BLaER1 treated with 17β-estradiol and CSF1 and Interleukin-3, amounts not matched to agents 10 nM and 100 nM (cell line): ENCODE data around the gene THRB.

ENCODE experiments used
- H3K27ac ChIP-seq, 11 experiments: shearing (Covaris generic); formaldehyde crosslinking; 2 replicates each; pipeline ENCODE4 v1.8.1; 2022
- H3K27me3 ChIP-seq, 11 experiments: shearing (Covaris generic); formaldehyde crosslinking; 2 replicates each; pipeline ENCODE4 v1.8.1; 2022
- H3K36me3 ChIP-seq, 11 experiments: shearing (Covaris generic); formaldehyde crosslinking; 2 replicates each; pipeline ENCODE4 v1.8.1; 2022
- H3K4me1 ChIP-seq, 10 experiments: shearing (Covaris generic); formaldehyde crosslinking; 2 replicates each; pipeline ENCODE4 v1.8.1; 2022
- H3K4me2 ChIP-seq, 11 experiments: shearing (Covaris generic); formaldehyde crosslinking; 2 replicates each; pipeline ENCODE4 v1.8.1; 2022
- H3K4me3 ChIP-seq, 10 experiments: shearing (Covaris generic); formaldehyde crosslinking; 2 replicates each; pipeline ENCODE4 v1.8.1; 2022
- H3K9ac ChIP-seq, 11 experiments: shearing (Covaris generic); formaldehyde crosslinking; 2 replicates each; pipeline ENCODE4 v1.8.1; 2022
- H3K9me3 ChIP-seq, 11 experiments: shearing (Covaris generic); formaldehyde crosslinking; replicated peaks in 1 of 11; 2 replicates each; pipeline ENCODE4 v1.8.1; 2022
- H4K20me1 ChIP-seq, 11 experiments: shearing (Covaris generic); formaldehyde crosslinking; 2 replicates each; pipeline ENCODE4 v1.8.1; 2022
- Cebpa-rat ChIP-seq, 11 experiments: shearing (Covaris generic); IDR thresholded peaks; 2 replicates each; pipeline ENCODE4 v1.8.1; 2022

Gene THRB

GRCh38 chr3:24129549-24129948, 365.1 kb downstream of the THRB start:
- H3K9me3 ChIP-seq: peaks cover 0 to 11% (median 0%) of the 10 kb centered on the region in 11 experiments; a peak in 1 of 22 replicates
- H3K9ac ChIP-seq: no peak overlapping the region
- H3K4me1 ChIP-seq: 0 out of 20 replicates have a peak, but pooled peaks cover 0 to under 1% (median 0%) of the 10 kb centered on the region in 10 experiments
- no peaks in the 10 kb centered on the region for H3K36me3 ChIP-seq
- H4K20me1 ChIP-seq: no peaks in the 10 kb centered on the region
- no peak overlapping the region for H3K4me2 ChIP-seq
- no peak overlapping the region for H3K4me3 ChIP-seq
- H3K27me3 ChIP-seq: no peaks in the 10 kb centered on the region
- H3K27ac ChIP-seq: no peak overlapping the region
- TF ChIP-seq Cebpa-rat (IDR thresholded peaks at IDR 0.05): no peak

DNA sequence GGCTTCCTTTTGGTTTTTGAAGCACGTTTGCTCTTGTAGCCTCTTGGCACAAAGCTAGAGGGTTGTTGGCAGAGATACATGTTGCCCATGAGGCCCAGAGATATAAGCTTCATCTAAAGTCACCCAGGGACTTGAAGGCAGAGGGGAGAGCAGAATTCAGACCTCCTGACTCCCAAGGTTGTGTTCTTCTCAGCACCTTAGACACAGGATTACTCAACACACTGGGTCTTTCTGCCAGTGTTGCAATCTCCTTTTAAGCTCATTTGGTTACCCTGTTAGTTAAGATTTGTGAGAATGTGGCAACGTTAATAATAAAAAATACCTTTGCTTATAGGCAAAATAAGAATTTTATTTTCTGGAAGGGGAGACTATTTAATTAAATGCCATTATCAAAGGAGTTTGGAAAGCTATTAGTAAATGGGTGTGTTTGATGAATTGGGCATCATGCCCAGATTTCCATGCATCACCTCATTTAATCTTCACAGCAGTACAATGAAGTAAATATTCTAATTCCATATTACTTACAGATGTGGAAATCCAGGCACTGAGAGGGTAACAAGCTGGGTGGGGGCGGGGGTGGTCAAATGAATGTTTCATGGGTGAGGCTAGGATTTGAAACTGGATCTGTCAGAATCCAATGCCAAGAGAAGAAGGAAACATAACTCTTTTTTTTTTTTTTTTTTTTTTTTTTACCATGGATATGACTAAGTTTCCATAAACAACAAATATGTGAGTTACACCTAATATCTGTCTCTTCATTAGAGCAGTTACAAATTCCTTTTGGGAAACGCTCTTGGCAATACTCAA, 366.2 kb downstream of the THRB start:
- H4K20me1 ChIP-seq: no peaks in the 10 kb centered on the region
- peaks cover 0 to 11% (median 0%) of the 10 kb centered on the region in 11 experiments; a peak in 1 of 22 replicates for H3K9me3 ChIP-seq
- H3K36me3 ChIP-seq: no peaks in the 10 kb centered on the region
- H3K4me1 ChIP-seq: no peaks in the 10 kb centered on the region
- H3K4me2 ChIP-seq: no peak overlapping the region
- H3K27ac ChIP-seq: no peak overlapping the region
- no peak for TF ChIP-seq Cebpa-rat (IDR thresholded peaks at IDR 0.05)
- H3K9ac ChIP-seq: no peak overlapping the region
- no peaks in the 10 kb centered on the region for H3K27me3 ChIP-seq
- H3K4me3 ChIP-seq: no peak overlapping the region

DNA sequence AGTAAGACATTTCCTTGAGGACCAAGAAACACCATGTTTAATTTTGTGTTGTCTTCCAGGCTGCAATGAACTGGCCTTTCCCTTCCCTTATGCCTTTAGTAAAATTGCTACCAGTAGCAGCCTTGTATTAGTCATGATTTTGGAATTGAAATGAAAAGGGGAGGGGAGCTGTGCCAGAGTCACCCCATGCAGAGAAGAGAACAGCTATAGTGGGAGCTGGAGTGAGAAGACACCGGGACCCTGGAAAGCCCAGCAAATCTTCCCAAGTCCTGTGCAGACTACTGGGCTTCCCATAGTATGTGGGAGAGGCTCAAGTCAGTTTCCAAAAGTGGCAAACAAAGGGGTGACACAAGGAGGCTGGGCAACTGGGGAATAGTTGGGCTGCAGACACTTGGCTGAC, 371.1 kb downstream of the THRB start:
- Histone ChIP-seq H3K9ac (no peak overlapping the region), H3K4me3 (no peak overlapping the region), H3K4me2 (no peak overlapping the region), H3K36me3 (no peaks in the 10 kb centered on the region), H4K20me1 (no peaks in the 10 kb centered on the region), H3K27ac (no peak overlapping the region), H3K4me1 (no peaks in the 10 kb centered on the region), H3K27me3 (no peaks in the 10 kb centered on the region), H3K9me3 (peaks cover 0 to 6% (median 0%) of the 10 kb centered on the region in 11 experiments; a peak in 1 of 22 replicates)
- TF ChIP-seq Cebpa-rat (IDR thresholded peaks at IDR 0.05): no peak

- H3K36me3 ChIP-seq: no peaks in the 10 kb centered on the region
- H3K27ac ChIP-seq: no peak overlapping the region
- H3K4me2 ChIP-seq: no peak overlapping the region
- no peaks in the 10 kb centered on the region for H4K20me1 ChIP-seq
- no peak for TF ChIP-seq Cebpa-rat (IDR thresholded peaks at IDR 0.05)
- no peaks in the 10 kb centered on the region for H3K9me3 ChIP-seq
- H3K9ac ChIP-seq: no peak overlapping the region
- no peaks in the 10 kb centered on the region for H3K27me3 ChIP-seq
- no peak overlapping the region for H3K4me3 ChIP-seq
- H3K4me1 ChIP-seq: no peaks in the 10 kb centered on the region
These were observed 374.2 kb downstream of the THRB start for GRCh38 chr3:24120434-24120833.

DNA sequence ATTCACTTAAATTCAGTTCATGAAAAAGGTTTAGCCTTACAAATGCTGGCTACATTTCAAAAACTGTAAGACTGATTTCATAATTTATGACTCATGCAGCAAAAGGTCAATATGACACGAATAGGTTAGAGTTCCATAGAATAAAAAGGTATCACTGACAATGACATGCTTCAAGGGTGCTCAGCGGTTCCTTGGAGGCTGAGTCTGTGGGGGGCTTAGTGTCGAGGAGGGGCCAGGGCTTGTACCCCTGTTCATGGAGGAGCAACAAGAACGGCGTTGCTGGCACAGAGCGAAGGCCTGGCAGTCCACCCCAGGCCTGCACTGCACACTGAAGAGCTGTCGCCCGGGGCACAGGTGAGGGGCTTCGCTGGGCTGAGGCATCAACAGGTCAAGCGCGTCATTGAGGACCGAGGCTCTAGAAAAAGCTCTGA, 375.3 kb downstream of the THRB start:
- H3K27ac ChIP-seq: no peak overlapping the region

GRCh38 chr3:24117508-24117907, 377.1 kb downstream of the THRB start:
- H3K9ac ChIP-seq: no peak overlapping the region
- no peak for TF ChIP-seq Cebpa-rat (IDR thresholded peaks at IDR 0.05)
- H3K4me2 ChIP-seq: no peak overlapping the region

More for the DNA sequence above, 375.3 kb downstream of the THRB start:
- Histone ChIP-seq H3K9ac (no peak overlapping the region), H3K36me3 (no peaks in the 10 kb centered on the region), H4K20me1 (no peaks in the 10 kb centered on the region), H3K4me2 (no peak overlapping the region), H3K27me3 (no peaks in the 10 kb centered on the region), H3K9me3 (no peaks in the 10 kb centered on the region), H3K4me1 (no peaks in the 10 kb centered on the region), H3K4me3 (no peak overlapping the region)
- no peak for TF ChIP-seq Cebpa-rat (IDR thresholded peaks at IDR 0.05)

DNA sequence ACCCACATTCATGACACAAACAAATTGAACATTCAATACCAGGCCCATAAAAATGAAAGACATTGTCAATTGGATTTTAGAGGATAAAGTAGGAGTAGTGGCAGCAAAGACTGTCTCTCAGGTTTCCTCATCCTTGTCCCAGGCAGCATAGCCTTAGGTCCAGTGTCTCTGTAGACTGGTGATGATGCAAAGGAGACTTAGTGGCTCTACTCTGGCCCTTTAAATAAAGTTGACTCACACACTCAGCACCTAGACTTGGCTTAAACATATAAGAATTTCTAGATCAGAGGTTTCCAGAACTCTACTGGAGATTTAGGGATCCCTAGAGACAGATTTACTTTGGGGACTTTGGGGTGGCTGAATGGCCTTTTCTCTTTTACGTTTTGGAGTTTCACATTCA, 382.9 kb downstream of the THRB start:
- H3K9me3 ChIP-seq: no peaks in the 10 kb centered on the region
- TF ChIP-seq Cebpa-rat (IDR thresholded peaks at IDR 0.05): no peak
- no peaks in the 10 kb centered on the region for H3K36me3 ChIP-seq
- H3K27me3 ChIP-seq: no peaks in the 10 kb centered on the region
- H3K4me2 ChIP-seq: no peak overlapping the region
- no peak overlapping the region for H3K27ac ChIP-seq
- H4K20me1 ChIP-seq: no peaks in the 10 kb centered on the region
- H3K9ac ChIP-seq: no peak overlapping the region
- no peak overlapping the region for H3K4me3 ChIP-seq
- no peaks in the 10 kb centered on the region for H3K4me1 ChIP-seq

More at GRCh38 chr3:24117508-24117907, 377.1 kb downstream of the THRB start:
- Histone ChIP-seq H3K27ac (no peak overlapping the region), H3K36me3 (no peaks in the 10 kb centered on the region), H3K4me3 (no peak overlapping the region), H3K4me1 (no peaks in the 10 kb centered on the region), H3K27me3 (no peaks in the 10 kb centered on the region), H3K9me3 (no peaks in the 10 kb centered on the region), H4K20me1 (no peaks in the 10 kb centered on the region)

- Histone ChIP-seq H3K27ac (no peak overlapping the region), H3K9me3 (no peaks in the 10 kb centered on the region)
- TF ChIP-seq Cebpa-rat (IDR thresholded peaks at IDR 0.05): no peak
These were observed 384.6 kb downstream of the THRB start for GRCh38 chr3:24110051-24110450.

DNA sequence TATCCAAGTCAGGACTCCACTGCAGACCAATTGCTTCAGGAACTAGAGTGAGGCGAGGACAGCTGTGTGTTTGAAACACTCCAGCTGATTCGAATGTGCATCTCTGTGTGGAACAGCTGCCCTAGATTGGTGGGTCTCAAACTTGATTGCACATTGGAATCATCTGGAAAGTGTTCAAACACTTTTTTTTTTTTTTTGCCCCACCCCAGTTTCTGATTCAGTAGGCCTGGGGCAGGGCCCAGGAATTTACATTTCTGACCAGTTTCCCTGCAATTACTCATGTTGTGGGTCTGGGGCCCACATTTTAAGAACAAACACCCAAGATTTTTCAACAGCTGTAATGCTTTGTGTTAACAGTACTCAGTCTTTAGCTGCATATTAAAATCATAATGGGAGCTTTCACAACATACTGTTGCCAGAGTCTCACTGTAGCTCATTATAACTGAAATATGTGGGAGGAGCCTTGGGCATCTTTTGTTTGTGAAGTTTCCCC, 392.9 kb downstream of the THRB start:
- H3K9me3 ChIP-seq: no peaks in the 10 kb centered on the region
- no peaks in the 10 kb centered on the region for H3K27me3 ChIP-seq
- peaks cover 0 to 6% (median 0%) of the 10 kb centered on the region in 10 experiments; a peak in 5 of 20 replicates for H3K4me1 ChIP-seq
- no peak overlapping the region for H3K4me3 ChIP-seq
- no peak overlapping the region for H3K4me2 ChIP-seq
- no peaks in the 10 kb centered on the region for H3K36me3 ChIP-seq
- H3K9ac ChIP-seq: no peak overlapping the region
- H4K20me1 ChIP-seq: no peaks in the 10 kb centered on the region
- no peak for TF ChIP-seq Cebpa-rat (IDR thresholded peaks at IDR 0.05)
- H3K27ac ChIP-seq: no peak overlapping the region

More at GRCh38 chr3:24110051-24110450, 384.6 kb downstream of the THRB start:
- H3K4me3 ChIP-seq: no peak overlapping the region
- no peaks in the 10 kb centered on the region for H3K27me3 ChIP-seq
- H3K4me1 ChIP-seq: no peaks in the 10 kb centered on the region
- H3K36me3 ChIP-seq: no peaks in the 10 kb centered on the region
- H4K20me1 ChIP-seq: no peaks in the 10 kb centered on the region
- no peak overlapping the region for H3K9ac ChIP-seq
- no peak overlapping the region for H3K4me2 ChIP-seq
